Measurements from ENCODE around the gene NEK4.
"Not testable (repeated sequence)": the region's sequence is repeated elsewhere in the genome, so short reads cannot be mapped to it uniquely, and the experiment has no call there.

Gene NEK4

DNA sequence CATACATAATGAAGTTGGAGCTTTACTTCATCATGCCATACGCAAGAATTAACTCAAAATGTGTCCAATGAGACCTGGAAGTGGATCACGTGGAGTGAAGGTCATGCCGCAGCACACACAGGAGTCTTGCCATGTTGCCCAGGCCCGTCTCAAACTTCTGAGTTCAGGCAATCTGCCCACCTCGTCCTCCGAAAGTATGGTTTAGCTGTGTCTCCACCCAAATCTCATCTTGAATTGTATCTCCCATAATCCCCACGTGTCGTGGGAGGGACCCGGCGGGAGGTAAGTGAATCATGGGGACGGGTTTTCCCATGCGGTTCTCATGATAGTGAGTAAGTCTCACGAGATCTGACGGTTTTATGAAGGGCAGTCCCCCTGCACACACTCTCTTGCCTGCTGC lies 39.1 kb downstream of the NEK4 start:
- no peak for DNase-seq (ENCODE audit: low spot score)

DNA sequence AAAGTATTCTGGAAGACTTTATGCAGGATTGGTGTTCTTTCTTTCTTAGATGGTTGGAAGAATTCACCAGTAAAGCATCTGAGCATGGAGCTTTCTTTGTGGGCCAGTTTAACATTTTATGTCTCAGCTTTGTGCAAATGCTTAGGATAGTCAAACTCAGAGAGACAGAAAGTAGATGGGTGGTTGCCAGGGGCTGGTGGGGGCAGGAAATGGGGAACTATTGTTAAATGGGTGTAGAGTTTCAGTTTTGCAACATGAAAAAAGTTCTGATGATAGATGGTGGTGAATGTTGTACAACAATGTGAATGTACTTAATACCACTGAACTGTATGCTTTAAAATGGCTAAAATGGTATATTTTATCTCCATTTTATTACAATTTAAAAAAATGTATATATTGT lies 40.1 kb downstream of the NEK4 start:
- no peak for DNase-seq (ENCODE audit: low spot score)

DNA sequence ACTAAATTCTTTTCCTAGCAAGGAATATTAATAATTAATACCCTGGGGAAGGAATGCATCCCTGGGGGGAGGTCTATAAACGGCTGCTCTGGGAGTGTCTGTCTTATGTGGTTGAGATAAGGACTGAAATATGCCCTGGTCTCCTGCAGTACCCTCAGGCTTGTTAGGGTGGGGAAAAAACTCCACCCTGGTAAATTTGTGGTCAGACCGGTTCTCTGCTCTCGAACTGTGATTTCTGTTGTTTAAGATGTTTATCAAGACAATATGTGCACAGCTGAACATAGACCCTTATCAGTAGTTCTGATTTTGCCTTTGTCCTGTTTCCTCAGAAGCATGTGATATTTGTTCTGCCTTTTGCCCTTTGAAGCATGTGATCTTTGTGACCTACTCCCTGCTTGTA lies 42.0 kb downstream of the NEK4 start:
- not testable (repeated sequence) for DNase-seq (ENCODE audit: low spot score)

DNA sequence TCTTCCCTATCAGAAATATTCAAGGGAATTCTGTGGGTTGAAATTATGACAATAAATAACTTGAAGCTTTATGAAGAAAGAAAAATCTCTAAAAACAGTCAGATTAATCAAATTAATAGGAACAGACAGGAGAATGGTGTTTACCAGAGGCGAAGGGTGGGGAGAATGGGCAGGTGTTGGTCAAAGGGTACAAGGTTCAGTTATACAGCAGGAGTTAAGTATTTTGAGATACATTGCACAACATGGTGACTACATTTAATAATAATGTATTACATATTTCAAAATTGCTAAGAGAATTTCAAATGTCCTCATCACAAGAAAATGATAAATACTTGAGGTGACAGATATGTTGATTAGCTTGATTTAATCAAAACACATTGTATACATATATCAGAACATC lies 46.2 kb downstream of the NEK4 start:
- no peak for DNase-seq (ENCODE audit: low spot score)

DNA sequence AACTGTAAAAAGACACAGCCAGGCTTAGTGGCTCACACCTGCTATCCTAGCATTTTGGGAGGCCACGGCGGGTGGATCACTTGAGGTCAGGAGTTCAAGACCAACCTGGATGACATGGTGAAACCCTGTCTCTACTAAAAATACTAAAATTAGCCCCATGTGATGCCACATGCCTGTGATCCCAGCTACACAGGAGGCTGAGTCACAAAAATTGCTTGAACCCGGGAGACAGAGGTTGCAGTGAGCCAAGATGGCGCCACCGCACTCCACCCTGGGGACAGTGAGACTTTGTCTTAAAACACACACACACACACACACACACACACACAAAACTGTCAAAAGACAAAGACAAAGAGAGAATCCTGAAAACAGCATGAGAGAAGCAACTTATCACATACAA lies 46.8 kb downstream of the NEK4 start:
- no peak for DNase-seq (ENCODE audit: low spot score)

DNA sequence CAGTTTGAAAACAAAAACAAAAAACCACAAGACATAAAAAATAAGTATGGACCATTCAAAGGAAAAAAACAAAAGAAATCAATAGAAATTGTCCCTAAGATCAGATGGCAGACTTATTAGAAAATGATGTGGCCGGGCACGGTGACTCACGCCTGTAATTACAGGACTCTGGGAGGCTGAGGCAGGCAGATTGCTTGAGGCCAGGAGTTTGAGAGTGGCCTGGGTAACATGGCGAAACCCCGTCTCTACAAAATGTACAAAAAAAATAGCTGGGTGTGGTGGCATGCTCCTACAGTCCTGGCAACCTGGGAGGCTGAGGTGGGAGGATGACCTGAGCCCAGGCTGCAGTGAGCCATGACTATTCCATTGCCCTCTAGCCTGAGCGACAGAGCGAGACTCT lies 48.2 kb downstream of the NEK4 start:
- DNase-seq (ENCODE audit: low spot score): no peak

DNA sequence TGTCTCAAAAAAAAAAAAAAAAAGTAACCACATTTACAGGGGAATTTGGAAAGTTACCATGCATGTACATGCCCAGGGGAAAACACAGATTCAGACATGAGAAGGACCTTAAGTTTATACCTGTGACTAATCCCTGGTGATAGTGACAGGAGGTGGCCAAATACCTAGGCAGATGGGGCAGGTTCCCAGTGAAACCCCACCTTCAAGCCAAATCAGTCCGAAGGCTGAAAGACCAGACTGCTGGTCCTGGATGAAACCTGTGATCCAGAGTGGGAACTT lies 49.1 kb downstream of the NEK4 start:
- DNase-seq (ENCODE audit: low spot score): no peak

DNA sequence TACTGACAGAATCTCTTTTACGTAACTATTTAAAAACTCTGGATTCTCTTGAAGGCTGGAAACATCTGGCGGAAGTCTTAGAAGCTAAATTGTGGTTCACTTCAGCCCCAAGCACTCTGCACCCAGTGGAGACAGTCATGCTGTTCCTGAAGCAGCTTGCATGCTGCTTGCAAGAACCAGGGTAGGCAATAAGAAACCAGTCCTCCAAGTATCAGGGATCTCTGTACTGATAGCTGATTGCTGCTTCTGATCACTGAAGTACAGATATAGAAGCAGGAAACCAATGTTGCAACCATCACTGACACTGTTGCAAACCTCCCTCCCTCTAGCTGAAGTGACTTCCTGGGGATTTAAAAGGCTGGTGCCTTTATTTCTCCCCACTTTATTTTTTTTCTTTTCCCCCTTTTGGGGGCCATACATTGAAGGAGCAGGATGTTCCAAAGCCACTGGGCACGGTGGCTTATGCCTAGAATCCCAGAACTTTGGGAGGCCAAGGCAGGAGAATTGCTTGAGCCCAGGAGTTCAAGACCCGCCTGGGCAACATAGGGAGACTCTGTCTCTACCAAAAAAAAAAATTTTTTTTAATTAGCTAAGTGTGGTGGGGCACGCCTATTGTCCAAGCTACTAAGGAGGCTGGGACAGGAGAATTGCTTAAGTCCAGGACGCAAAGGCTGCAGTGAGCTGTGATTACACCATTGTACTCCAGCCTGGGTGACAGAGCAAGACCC lies 49.6 kb downstream of the NEK4 start:
- no peak for DNase-seq (ENCODE audit: low spot score)

DNA sequence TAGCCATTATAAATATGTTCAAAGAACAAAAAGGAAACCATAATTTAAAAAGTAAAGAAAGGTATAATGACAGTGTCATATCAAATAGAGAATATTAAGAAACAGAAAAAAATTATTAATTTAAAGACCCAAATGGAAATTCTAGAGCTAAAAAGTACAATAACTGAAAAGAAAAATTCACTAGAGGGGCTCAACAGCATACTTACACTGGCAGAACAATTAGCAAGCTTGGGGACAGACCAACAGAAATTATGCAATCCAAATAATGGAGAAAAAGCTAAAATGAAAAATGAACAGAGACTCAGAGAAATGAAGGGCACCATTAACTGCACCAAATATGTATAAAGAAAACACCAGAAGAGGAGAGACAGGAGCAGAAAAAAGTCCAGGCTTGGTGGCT lies 51.1 kb downstream of the NEK4 start:
- DNase-seq (ENCODE audit: low spot score): no peak

DNA sequence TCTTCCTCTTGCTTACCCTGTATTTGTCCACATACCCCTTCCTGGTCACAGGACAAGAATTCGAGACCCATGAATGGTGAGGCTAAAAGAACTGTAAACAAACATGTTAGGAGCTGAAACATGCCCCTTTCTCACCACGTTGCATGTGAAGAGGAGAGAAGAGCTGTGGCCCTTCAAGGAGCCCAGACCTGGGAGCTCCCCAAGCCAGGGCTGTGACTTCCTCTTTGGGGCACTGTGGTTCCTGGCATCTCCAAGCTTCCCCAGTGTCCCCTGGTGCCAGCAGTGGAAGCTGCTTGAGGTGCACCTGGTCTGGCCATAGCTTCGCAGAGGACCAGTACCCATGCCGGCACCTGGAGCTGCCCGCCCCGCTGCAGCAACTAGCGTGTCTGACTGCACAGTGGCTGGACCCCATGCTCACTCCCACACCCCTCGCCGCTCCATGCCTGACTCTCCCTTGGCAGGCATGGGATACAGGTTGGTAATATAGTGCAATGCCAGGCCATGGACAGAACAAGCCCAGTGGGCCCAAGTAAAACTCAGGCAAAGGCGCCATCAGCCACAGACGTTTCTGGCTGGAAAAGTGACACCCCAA lies 54.9 kb downstream of the NEK4 start:
- DNase-seq (ENCODE audit: low spot score): no peak

DNA sequence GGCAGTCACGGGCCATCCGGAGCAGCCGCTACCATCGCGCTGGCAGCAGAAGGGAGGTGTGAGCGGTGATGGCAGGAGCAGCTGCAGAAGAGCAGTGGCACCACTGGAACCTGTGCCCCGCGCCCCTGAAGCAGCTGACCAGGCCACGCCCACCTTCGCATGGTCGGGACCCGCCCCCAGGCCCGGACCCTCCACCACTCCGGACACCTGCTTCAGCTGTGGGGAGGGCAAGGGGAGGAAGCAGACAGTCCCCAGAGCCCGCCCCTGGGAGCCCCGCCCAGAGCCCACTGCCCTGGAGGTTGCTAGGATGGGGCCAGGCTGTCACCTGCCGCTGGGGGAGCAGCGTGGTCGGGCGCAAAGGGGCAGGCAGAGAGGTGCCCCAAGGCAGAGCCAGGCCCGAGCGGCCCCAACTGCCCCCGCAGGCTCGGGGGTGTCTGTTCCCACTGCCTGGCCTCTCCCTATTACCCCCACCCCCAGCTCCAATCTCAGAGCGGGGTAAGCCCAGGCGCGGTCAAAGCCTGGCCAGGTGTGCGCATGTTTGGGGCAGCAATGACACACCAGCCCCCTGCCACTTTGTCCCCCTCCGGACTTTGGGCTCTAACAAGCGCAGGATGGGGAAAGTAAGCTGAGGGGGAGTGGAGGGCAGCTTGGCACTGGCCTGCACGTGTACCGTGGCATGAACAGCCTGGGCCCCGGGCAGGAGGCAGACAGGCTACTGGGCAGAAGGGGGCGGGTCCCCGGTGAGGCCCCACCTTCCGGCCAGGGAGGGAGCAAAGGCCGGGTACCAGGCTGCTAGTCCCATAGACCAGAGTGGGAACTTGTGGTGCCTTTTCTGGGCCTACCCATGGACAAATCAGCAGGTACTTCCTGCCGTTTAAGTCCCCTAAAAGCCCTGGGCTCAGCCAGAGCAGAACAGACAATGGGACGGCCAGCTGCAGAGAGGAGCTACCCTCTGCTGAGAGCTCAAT lies 56.1 kb downstream of the NEK4 start:
- peak; percentile 10 for DNase-seq (ENCODE audit: low spot score)

DNA sequence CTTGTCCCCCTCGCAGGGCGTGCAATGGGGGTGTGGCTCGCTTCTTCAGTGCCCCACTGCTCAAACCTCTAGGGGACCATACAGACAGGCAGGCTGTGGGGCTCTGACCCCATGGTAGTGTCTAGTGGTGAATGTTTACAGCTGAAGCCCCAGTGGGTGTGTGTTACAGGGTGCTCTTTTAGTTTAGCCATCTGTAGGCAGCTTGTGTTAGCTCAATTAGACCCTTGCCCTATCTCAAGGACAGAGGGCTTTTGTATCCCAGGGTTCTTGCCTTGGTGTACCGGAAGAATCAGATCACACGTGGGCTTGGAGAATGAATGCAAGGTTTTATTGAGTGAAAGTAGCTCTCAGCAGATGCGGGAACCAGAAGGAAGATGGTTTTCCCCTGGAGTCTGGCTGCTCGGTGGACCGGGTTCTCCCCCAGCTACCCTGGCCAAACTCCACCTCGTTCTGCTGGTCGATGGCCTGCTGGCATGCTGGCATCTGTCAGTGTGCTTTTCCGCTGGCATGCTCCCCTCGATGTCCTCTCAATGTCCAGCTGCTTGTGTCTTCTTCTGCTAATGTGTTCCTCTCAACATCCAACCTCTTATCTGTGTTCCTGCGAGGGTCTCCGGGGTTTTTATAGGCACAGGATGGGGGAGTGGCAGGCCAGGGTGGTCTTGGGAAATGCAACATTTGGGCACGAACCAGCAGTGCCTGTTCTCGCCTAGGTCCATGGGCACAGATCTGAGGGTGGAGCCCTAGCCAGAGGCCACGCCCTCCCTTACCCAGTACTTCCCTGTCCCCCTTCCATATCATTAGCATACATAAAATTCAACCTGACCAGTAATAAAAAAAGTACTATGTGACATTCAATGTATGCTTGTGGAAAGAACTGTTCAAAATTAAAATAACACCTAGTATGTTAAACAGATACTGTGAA lies 58.2 kb downstream of the NEK4 start:
- DNase-seq (ENCODE audit: low spot score): no peak

DNA sequence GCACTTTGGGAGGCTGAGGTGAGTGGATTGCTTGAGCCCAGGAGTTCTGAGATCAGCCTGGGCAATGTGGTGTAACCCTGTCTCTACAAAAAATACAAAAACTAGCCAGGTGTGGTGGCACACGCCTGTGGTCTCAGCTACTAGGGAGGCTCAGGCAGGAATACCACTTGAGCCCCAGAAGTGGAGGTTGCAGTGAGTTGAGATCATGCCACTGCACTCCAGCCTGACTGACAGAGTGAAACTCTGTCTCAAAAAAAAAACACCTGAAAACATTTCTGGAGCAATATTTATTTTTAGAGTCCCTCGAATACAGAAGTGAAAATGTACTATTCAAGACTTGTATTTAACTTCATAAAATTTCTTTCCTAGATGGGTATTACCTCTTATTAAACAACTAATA lies 60.2 kb downstream of the NEK4 start:
- DNase-seq (ENCODE audit: low spot score): no peak

DNA sequence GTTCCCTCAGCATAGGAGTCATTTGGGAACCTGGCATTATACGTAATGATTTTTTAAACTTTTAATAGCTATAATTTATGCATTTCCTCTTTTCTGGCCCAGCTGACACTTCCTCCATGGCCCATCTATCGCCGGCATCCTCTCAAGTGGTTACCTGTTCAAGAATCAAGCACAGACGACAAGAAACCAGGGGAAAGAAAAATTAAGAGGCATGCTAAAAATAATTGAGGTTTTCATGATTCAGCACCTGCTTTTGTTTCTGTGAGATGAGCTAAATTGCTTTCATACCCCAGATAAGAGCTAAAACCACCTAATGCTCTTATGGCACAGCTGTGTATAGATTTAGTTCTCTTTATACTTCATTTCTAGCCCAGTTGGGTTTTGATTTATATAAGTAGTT lies 63.2 kb downstream of the NEK4 start:
- DNase-seq (ENCODE audit: low spot score): no peak

DNA sequence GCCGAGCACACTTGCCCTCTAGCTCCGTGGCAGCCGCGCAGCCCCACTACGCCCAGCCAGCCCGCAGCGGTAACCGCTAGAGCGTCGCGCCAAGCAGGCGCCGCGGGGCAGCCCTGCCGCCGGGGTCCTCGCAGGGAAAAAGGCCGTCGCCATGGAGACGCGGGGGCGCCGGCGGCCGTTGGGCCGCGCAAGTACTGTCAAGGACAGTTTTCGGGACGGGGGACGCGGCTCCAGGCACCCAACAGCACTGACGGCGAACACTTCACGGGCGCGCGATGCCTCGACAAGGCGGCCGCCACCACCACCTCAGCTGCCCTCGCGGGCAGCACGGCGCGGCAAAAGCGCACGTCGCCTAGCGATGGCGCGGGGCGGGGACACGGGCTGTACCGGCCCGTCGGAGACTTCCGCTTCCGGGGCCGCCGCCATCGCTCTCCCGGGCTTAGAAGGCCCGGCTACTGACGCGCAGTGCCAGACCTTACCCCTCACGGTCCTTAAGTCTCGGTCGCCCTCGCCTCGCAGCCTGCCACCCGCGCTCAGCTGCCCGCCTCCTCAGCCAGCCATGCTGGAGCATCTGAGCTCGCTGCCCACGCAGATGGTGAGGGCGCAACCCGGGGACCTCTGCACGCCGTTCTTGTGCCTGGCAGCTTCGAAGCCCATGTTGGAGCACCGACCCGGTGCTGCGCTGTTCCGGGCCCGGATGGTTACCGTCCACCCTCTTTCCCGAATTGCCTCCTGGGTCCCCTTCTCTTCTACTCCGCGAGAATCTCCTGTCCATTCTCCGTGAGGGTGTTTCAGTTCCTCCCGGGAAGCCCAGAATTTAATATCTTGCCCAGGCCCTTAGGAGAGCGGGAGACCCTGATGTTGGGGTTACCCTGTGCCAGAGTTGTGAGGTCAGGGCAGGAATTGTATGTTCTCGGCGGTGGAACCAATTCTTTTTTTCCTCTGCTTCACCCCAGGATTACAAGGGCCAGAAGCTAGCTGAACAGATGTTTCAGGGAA lies 64.8 kb downstream of the NEK4 start, which contains the start of the genes GLT8D1 and SPCS1:
Gene GLT8D1, minus strand, starts transcription at position 104 of the 999 bp plus-strand sequence. CDS start 5,331 bp downstream, outside the sequence.
Gene SPCS1, plus strand, starts transcription at position 419 of the 999 bp plus-strand sequence. Its CDS starts 141 bp downstream, at position 560.
- DNase-seq (ENCODE audit: low spot score): peak; percentile 96

DNA sequence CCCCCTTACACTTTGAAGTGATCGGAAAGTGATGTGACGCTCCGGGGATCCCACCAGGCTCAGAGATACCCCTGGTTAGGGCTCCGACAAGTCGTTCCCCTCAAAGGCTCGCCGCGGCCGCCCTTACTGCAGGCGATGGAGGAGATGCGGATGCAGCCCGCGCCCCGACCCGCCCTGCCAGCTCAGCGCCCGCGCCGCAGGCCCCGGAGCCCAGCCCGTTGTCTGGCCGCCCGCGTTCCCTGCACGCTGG lies 65.4 kb downstream of the NEK4 start:
- no peak for DNase-seq (ENCODE audit: low spot score)

DNA sequence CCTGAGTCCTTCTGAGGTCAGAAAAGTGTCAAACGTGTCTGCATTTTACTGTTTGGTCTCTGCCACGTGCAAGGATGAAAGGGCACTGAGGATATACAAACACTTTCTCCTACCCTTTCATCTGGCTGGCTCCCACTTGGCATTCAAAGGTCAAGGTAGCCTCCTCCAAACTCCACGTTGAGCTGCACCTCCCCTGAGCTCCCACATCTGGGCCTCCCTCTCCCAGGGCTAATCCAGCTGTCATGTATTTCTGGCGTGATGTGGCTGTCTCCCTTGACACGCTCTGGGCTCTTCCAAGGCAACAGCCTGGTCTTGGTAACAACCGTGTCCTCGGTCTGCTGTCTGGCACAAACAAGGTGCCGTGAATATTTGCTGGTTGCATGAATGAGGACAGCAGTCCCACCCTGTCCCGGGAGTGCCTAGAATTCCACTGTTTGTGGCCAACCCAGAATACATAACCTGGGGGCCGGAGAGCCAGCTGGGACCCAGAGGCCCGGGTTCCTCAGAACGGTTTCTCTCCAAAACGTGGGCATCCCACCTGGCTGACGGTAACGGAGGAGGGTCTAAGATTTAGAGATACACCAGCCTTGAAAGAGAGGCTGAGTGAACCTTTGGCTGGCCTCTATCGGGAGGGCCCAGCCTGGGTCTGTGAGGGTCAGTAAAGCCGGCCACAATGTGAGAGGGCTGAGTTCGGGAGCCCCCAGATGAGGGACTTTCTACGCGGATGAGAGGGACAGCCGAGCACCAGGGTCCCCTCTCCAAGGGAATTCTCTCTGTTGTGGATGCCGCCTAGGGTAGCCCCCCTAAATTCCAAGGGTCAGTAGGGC lies 65.9 kb downstream of the NEK4 start:
- peak; percentile 61 for DNase-seq (ENCODE audit: low spot score)

DNA sequence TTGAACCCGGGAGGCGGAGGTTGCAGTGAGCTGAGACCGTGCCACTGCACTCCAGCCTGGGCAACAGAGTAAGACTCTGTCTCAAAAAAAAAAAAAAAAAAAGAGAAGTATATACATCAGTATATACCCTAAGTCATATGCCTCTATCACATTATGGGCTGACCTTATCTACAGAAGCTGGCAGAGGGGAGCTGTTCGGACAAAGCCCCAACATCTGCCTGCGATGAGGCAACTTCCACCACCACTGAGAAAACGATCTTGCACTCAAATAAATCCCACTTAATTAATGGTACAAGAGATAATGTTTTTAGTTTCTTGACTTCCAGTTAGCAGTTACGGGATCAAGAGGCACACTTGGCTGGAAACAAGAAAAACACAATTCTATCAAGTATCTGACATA lies 67.4 kb downstream of the NEK4 start:
- DNase-seq (ENCODE audit: low spot score): no peak

DNA sequence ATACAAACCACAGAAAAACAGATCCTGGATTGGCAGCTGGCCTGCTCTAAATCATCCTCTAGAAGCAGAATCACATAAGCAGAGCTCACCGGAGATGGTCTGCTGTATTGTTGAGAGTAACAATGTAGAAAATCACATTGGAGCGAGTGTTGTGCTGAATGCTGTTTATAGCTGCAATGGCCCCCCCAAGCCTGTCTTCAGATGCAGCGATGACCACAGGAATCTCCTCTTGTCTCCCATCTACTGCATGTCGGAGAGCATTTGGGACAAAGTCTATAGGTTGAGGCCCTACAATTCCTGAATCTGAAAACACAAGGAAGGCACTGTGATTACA lies 73.1 kb downstream of the NEK4 start:
- DNase-seq (ENCODE audit: low spot score): no peak

Measured in AG20443 (cell line).